Left renal pelvis (tissue), 4 donors: ENCODE data around the gene SAA4. TPM values are rescaled to one million over a fixed set of nuclear protein-coding genes. Genes with fewer than 3 reads are reported as not detected.
A peak's percentile ranks its signal among the peaks of the same experiment; 100 is the strongest.
"Not testable (repeated sequence)": the region's sequence is repeated elsewhere in the genome, so short reads cannot be mapped to it uniquely, and the experiment has no call there.

ENCODE experiments used
- DNase-seq, 4 donors: peaks; one replicate each; pipeline ENCODE4 v3.0.0-alpha.2; 2013; ENCODE audit warnings: low read depth in 4 of 4, low spot score in 3 of 4
- polyA plus RNA-seq, 4 donors: library from polyadenylated mRNA; unstranded; fragments of 120-200 nt; gene quantifications; one replicate each; pipeline ENCODE4 v1.2.1, GENCODE V29; 2013; ENCODE audit not compliant: insufficient read length in 4 of 4

The SAA4 gene
- polyA plus RNA-seq, 4 donors, result 0.22 TPM; not detected in 3

GRCh38 chr11:18247191-18247581, 10.6 kb upstream of the SAA4 start:
- not testable (repeated sequence) for DNase-seq

GRCh38 chr11:18246379-18247190, 10.0 kb upstream of the SAA4 start:
- DNase-seq, result not testable (repeated sequence)

- no peak for DNase-seq
Observed at GRCh38 chr11:18245396-18245795, 8.8 kb upstream of the SAA4 start.

- DNase-seq, result peak in 2 of 4 donors; percentile 10 to 29
Observed at GRCh38 chr11:18243783-18244362, 7.3 kb upstream of the SAA4 start.

GRCh38 chr11:18239655-18240054, 3.1 kb upstream of the SAA4 start:
- no peak for DNase-seq

GRCh38 chr11:18235394-18236334, 938 bp downstream of the SAA4 start:
- no peak for DNase-seq

- no peak for DNase-seq
Observed at GRCh38 chr11:18233912-18234311, 2.7 kb downstream of the SAA4 start.

GRCh38 chr11:18230859-18231258, 5.7 kb downstream of the SAA4 start:
- DNase-seq, result no peak

- no peak for DNase-seq
Observed at GRCh38 chr11:18229501-18229900, 7.1 kb downstream of the SAA4 start.

- no peak for DNase-seq
Observed at GRCh38 chr11:18225913-18226312, 10.7 kb downstream of the SAA4 start.

GRCh38 chr11:18223591-18224387, 12.8 kb downstream of the SAA4 start:
- no peak for DNase-seq

GRCh38 chr11:18222814-18223421, 13.7 kb downstream of the SAA4 start:
- no peak for DNase-seq

GRCh38 chr11:18221274-18221876, 15.2 kb downstream of the SAA4 start:
- no peak for DNase-seq

GRCh38 chr11:18209058-18209457, 27.5 kb downstream of the SAA4 start:
- DNase-seq, result no peak

GRCh38 chr11:18204771-18205170, 31.8 kb downstream of the SAA4 start:
- no peak for DNase-seq

- DNase-seq, result no peak
Observed at GRCh38 chr11:18204220-18204619, 32.4 kb downstream of the SAA4 start.

- no peak for DNase-seq
Observed at GRCh38 chr11:18203723-18204122, 32.9 kb downstream of the SAA4 start.

- not testable (repeated sequence) for DNase-seq
Observed at GRCh38 chr11:18197738-18198137, 38.9 kb downstream of the SAA4 start.

GRCh38 chr11:18196532-18196931, 40.1 kb downstream of the SAA4 start:
- no peak for DNase-seq

GRCh38 chr11:18193010-18193409, 43.6 kb downstream of the SAA4 start:
- DNase-seq, result no peak
